NCI-H2196 (cell line): ENCODE results near the gene TBC1D32.
"Not testable (repeated sequence)": the region's sequence is repeated elsewhere in the genome, so short reads cannot be mapped to it uniquely, and the experiment has no call there.

ENCODE experiments used
- DNase-seq: peaks from one replicate; lab custom pipeline; 2025; ENCODE audit not compliant: unreplicated experiment; lab: John Stamatoyannopoulos, UW

The TBC1D32 gene

DNA sequence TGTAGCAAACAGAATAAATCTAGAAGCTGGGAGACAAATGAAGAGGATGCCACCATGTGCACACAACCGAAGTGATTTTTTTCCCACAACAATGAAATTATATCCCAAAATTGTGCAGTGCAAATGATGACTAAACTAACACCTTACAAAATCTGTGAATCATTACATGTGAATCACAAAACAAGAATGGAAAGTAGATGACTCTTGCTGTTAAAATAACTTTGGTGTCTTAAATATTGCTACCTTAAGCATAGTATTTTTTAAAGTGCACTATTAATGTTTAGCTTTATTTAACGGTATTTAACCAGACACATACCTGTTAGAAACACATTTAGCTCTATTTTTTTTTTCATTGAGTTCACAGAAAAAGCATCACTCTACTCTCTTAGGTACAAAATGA lies 190.8 kb downstream of the TBC1D32 start:
- DNase-seq: no peak

DNA sequence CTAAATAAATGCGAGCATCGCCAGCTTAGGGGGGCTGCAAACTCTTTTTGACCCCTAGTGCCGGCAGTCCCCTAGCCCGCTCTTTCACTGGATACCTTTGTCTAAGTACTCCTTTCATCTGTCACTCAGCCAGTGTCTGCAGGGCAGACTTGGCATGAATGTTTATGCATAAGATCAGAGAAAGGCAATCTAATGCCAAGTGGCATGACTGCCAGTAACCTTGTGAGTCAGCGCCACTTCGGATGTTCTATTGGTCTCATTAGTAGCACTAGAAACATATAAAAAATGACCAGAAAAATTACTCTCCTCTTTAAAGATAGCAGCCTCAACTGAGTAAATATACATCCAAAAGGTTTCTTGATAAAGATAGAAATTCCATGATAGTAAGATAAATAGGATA lies 192.2 kb downstream of the TBC1D32 start:
- DNase-seq: no peak

DNA sequence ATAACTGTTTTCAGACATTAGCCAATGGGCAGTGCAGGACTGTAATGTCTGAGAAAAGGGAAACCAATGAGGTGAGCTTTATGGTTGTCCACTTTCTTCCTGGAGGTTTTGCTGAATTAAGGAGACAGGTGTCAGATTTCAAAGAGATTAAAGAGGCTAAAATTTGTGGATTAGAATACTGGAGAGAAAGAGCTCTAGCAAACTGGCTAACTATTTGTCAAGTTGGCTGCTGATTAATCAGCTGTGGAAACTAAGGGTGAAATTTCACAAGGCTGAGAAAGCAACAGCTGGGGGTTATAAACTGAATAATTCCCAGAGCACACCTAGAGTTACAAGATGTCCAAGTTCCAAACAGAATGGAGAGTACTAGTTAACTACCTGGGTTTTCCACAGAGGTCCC lies 198.9 kb downstream of the TBC1D32 start:
- no peak for DNase-seq

DNA sequence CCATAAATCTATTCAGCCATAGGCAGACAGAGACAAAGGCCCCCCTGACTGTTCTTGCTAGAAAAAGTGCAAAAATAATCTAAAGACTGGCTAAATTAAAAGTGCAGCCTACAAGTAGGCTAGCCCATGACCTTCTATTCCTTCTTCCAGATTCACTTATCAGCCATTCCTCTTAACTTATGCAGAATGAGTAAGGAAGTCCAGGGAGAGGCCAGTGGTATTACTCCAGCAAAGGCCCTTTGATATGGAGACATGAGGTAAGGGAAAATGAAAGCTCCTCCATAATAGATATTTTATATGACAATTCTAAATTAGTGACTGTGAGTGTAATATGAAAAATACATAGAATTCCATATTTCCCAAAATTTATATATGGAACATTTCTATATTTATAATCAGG lies 199.4 kb downstream of the TBC1D32 start:
- DNase-seq: no peak

DNA sequence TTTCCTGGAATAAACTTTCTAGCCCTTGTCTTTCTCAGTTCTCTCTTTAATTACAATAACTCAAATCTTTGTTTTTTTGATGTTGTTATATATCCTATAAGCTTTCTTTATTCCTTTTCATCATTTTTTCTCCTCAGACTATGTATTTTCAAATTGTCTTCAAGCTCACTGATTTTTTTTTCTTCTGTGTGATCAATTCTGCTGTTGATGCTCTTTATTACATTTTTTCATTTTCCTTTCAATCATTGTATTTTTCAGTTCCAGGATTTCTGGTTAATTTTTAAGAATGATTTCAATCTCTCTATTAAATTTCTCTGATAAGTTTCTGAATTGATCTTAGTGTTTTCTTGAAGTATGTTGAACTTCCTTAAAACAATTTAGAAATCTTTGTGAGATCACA lies 209.7 kb downstream of the TBC1D32 start:
- no peak for DNase-seq

DNA sequence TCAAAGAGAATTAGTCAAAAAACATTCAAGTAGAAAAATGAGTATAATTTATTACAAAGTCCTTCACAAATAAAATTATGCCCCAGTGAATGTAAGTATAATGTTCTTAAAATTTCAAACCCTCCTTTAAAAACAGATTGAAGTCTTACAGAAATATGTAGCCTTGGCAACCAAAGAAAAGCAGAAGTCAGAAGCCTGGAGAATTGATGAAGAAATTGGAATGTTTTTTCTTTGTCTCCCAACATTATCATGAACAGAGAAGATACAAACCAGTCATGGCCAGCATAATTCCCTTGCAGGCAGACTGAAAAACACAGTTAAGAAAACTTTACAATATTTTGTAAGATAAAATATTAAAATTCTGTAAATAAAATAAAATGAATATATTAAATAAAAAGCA lies 221.9 kb downstream of the TBC1D32 start:
- DNase-seq: no peak

DNA sequence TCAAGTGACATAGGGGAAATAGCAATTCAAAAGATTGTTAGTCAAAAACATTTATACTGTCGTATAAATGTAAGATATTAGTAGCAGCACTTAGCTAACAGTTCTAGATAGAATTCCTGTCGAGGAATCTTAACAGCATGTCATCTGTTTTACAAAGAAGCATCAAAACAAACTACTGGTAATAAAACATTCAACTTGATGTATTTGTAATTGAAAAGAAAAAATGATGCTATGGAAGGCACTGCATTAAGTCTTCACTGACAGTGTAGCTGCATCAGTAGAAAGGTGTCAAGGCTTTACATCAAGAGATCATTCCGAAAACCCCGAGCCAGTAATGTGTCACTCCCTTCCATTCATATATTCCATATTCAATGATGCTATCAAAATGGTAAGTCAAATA lies 223.5 kb downstream of the TBC1D32 start:
- no peak for DNase-seq

DNA sequence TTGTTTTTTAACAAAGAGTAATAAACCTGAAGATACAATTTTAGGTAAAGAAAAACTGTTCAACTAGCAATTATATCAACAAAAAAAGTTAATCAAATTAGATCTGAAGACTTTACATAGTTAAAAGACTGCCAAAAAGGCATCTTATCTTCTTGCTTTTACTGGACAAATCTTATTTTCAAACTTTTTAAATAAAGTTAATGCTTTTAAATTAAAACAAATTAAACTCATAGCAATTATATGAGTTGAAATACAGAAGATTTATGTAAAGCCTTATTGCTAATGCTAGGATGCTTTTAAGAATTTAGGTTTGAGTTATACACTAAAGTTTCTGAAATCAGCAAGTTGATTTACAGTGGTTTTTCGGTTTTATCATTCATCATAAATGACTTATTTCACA lies 227.3 kb downstream of the TBC1D32 start:
- no peak for DNase-seq

DNA sequence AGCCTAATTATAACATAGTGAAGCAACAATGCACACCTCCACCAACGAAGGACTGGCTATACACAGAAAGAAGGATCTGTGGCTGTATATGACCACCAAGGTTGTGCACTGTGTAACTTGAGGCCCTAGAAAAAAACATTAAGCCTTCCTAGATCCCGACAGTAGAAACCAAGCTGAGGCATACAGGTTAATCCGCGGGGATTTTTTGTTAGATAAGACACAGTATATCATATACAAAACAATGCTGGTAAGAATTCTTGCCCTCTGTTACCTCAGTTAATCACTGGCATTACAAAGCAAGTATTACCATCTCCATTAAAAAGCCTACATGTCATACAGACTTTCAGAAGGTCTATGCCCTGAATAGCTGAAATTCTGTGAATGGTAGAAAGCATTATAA lies 228.8 kb downstream of the TBC1D32 start:
- no peak for DNase-seq

DNA sequence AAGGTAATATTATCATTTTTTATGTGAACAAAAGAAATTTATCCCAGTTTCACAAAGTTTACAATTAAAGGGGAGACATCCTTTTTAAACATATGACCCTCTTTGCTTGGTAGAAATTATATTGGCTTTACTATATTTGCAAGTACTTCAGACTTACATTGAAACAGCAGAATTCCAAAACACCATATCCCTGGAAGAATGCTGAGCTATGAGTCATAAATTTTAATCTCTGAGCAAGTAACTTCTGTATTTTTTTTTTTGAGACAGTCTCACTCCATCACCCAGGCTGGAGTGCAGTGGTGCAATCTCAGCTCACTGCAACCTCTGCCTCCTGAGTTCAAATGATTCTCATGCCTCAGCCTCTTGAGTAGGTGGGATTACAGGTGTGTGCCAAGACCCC lies 240.4 kb downstream of the TBC1D32 start:
- no peak for DNase-seq

DNA sequence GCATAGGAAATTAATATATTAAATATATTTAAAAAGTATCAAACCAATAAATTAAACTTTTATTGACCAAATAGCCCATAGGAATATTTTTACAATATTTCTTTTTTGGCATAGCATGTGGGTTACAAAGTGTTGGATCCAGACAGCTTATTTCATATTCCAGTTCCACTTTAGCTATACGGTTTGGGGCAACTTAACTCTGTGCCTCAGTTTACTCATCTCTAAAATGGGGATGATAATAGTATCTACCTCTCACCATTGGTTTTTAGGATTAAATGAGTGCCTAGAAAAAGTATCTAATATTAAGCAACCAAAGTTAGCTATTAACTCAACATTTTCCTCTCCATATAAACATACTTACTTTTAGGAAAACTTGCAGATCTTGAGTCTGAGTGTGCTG lies 243.8 kb downstream of the TBC1D32 start:
- no peak for DNase-seq

DNA sequence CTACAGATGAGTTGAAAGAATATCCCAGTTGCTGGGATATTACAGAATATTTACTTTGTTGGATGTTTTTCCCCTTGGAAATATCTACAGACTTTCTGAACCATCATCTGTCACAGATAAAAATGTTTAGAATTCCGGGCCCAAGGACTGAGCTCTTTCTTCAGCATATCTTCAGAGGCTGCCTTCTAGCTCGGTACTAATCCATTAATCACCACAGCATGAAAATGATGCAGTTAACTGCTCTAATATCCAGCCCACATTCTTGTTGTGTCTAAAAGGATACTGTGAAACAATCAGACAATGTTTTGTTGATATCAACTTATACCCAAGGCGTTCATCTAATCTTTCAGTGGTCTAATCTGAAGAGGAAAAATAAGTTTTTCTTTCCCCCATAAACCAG lies 247.4 kb downstream of the TBC1D32 start:
- DNase-seq: no peak

DNA sequence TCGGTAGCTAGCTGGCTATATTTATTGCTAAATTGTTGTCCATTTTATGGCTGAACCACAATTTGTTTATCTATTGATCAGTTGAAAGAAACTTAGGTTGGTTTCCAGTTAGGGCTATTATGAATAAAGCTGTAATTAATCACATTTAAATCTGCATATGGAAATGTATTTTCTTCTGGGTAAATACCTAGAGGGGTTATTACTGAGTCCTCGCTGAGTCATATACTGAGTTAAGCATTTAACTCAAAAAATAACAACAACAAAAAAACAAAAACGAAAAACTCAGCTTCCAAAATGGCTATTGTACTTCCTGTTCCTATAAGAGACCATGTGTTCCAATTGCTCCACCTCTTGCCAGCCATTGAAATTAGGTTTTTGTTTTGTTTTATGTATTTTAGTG lies 258.2 kb downstream of the TBC1D32 start:
- no peak for DNase-seq

DNA sequence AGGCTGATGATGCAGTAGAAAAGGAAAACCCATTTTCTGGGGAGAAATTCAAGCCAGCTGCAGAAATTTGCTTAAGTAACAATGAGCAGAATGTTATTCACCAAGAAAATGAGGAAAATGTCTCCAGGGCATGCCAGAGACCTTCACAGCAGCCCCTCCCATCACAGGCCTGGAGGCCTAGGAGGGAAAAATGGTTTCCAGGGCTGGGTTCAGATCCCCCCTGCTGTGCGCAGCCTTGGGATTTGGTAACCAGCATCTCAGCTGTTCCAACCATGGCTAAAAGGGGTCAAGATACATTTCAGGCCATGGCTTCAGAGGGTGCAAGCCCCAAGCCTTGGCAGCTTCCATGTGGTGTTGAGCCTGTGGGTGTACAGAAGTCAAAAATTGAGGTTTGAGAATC lies 265.5 kb downstream of the TBC1D32 start:
- DNase-seq: not testable (repeated sequence)

DNA sequence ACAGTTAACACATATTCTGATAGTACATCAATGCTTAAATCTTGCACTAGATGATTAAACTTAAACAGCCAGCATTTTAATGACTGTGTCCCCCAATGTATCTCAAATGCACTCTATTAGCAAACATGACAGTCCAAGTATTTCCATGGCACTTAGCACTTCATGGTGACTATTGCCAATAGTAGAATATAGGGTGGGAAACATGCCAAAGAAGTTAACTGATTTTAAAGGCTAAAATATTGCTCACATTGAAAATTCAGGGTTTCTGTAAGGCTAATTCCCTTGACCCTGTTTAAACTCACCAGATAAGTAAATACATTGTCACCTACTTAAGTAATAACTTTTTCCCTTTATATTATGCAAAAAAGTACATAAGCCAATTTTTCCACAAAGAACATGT lies 266.9 kb downstream of the TBC1D32 start:
- DNase-seq: no peak

DNA sequence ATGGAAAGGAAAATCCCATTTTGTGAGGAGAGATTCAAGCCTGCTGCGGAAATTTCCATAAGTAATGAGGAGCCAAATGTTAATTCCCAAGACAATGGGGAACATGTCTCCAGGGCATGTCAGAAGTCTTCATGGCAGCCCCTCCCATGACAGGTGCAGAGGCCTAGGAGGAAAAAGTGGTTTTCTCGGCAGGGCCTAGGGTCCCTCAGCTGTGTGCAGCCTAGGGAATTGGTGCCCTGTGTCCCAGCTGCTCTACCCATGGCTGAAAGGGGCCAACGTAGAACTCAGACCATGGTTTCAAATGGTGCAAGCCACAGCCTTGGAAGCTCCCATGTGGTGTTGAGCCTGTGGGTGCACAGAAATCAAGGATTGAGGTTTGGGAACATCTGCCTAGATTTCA lies 269.9 kb downstream of the TBC1D32 start:
- no peak for DNase-seq

DNA sequence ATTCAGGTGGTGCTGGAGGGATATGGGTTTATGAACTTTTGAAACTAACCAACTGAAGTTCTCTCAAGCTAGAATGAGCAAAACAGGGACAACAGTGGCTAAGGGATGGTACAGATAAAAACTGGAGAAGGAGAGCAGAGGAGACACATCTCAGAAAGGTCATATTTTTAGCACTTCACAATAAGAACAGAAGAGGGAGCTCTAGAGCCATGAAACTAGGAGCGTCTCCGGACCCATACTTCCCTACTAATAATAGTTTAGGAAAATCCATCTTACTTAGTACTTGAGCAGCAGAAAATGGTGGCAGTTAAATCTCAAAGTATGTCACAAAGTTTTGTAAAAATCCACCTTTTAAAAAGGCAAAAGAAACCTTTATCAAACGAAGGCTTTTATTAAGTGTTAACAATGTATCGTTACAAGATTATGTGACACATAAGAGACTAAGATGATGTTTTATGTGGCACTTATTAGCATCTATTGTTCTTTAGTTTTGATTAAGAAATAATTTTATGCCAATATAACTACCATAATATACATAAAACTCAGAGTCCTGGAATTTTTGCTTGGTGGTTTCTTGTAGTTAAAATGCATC lies 278.6 kb downstream of the TBC1D32 start:
- DNase-seq: peak; percentile 53

DNA sequence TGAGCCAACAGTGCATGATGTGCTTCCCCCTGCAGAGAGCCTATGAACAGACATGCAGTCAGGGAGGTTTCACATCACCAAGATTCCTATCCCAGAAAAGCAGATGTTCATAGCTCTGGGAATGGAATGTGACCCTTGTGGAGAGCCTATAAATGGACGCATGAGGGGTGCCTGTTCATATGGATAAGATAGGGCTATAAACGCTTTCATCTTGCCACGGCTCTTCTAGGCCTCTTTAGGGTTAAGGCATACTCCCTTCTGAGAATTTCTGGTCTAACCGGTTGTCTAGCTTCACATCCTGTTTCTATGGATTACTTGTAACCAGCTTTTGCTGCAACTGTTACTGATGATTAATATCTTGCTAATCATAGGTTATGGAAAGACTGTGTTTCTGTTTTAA lies 285.7 kb downstream of the TBC1D32 start:
- DNase-seq: not testable (repeated sequence)

DNA sequence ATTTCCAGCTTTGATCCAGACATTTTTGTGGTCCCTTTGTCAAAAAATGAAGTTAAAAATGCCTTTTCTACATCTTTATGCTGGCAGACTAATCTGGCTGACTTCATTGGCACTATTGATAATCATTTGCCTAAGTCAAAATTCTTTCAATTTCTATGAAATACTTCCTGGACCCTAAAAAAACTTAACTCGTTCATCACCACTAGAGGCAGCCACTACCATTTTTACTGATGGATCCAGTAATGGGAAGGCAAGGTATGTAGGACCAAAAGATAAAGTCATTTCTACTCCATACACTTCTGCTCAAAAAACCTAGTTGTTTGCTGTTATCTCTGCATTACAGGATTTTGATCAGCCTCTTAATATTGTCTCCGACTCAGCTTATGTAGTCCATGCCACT lies 289.4 kb downstream of the TBC1D32 start:
- not testable (repeated sequence) for DNase-seq

DNA sequence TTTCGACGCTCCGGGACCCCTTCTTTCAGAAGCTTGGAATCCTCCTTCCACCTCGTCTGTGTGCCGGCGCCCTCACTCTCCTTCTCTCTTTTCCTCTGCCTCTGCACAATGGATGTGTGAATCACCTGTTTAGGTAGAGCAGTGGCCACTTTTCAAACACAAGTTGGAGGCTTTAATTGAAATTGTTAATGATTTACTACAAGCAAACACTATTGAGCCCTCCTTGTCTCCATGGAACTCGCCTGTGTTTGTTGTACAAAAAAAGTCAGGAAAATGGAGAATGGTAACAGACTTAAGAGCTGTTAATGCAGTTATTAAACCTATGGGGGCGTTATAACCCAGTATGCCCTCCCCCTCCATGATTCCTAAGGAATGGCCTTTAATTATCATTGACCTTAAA lies 290.6 kb downstream of the TBC1D32 start:
- not testable (repeated sequence) for DNase-seq

DNA sequence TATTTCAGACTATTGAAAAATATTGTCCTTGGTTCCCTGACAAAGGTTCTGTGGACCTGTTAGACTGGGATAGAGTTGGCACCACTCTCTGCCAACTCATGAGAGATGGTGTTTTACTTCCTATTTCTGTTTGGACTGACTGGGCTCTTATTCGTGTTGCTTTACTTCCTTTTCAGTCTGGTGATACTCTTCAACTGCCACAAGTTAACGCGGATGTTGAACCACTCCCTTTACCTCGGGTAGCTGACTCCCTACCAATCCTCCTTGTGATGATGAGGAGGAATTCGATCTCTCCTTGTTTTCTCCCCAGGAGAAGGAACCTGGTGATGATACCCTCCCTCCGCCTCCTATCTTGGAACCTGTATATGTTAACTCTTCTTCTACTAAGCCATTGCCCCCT lies 291.1 kb downstream of the TBC1D32 start:
- not testable (repeated sequence) for DNase-seq

DNA sequence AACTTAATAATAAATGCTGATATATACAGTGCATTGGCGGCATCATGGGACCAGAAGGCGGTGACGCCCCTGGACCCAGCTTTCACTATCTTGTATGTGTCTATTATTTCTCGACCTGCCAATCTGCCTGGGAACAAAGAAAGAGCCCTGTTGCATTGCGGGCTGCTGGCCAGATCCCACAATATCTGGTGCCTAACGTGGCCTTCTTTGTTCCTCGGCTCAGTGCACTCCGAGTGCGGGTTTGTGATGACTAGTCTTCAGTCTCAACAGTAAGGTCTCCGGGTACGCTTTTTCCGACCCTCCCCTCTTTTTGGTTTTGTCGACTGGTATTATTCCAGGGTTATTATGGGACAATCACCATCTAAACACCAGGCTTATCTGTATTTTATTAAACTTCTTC lies 291.5 kb downstream of the TBC1D32 start:
- DNase-seq: no peak

DNA sequence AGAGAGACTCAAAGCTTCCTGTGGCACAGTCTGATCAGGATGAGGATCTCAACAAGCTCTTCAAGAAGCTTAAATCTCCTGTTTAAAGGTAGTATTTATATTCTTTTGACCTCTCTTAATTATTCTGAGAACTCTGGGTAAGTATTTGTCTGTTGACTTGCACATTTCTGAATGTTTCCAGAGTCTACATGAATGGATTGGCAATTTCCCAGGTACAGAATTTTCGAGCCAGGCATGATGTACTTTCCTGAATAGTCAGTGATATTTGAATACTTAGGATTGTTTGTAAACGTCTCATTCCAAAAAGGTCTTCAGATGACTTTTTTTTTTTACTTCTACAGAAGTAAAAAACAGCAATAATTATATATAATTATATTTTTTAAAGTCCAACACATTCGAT lies 293.4 kb downstream of the TBC1D32 start:
- DNase-seq: no peak

DNA sequence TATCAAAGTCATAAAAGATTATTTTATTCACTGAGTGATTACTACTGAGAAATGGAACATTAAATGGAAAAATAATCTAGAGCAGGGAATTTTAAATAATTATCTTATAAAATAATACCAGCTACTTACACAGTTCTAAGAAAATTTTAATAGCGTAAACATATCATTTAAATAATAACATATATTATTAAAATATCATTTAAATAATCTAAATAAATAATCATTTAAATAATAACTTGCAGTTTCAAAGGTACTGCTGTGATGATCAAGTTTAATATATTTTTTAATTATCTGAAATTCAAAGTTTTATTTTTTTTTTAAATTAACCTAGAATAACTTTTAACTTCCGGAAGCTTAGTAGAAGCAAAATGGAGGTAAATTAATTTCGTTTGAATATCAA lies 301.2 kb downstream of the TBC1D32 start:
- DNase-seq: no peak
